ENCODE data around the gene SMARCD2.

GRCh38 chr17:63881935-63882601 is 39.6 kb upstream of the SMARCD2 start, which contains the start of gene GH2:
- TF ChIP-seq CTCF (IDR thresholded peaks at IDR 0.05) (peak; percentile 38 to 69 (median 46)), POLR2A (IDR thresholded peaks at IDR 0.05) (no peak)
